ENCODE measurements around the gene FNBP1.

- no peak for TF ChIP-seq SUZ12 (IDR thresholded peaks at IDR 0.05; ENCODE audit: unreplicated experiment)
- no peak for TF ChIP-seq CTCF (IDR thresholded peaks at IDR 0.05 in 2 of 3, conservative IDR thresholded peaks at IDR 0.05 in 1 of 3; ENCODE audit: control insufficient read depth in 2 of 3, extremely low read depth in 1 of 3, insufficient read depth in 1 of 3, low read depth in 3 of 3, low read length in 3 of 3)
- no peak for TF ChIP-seq BCL11A (IDR thresholded peaks at IDR 0.05; ENCODE audit: low read depth, low read length)
- no peak for TF ChIP-seq SMC3 (IDR thresholded peaks at IDR 0.05; ENCODE audit: borderline replicate concordance, low read length)
- no peak for TF ChIP-seq BHLHE40 (IDR thresholded peaks at IDR 0.05; ENCODE audit: borderline replicate concordance in 1 of 2, low read depth in 2 of 2, low read length in 1 of 2)
- no peak for TF ChIP-seq PKNOX1 (IDR thresholded peaks at IDR 0.05)
- no peak for TF ChIP-seq ATF3 (IDR thresholded peaks at IDR 0.05; ENCODE audit: borderline replicate concordance, extremely low read depth, low read depth, low read length)
- no peak; the same call in 1 of the 2 replicates for TF ChIP-seq POLR2AphosphoS5 (IDR thresholded peaks at IDR 0.05; ENCODE audit: low read length)
- no peak for TF ChIP-seq SRF (IDR thresholded peaks at IDR 0.05; ENCODE audit: low read depth in 2 of 2, low read length in 2 of 2)
Observed at GRCh38 chr9:129881547-129882324, 161.3 kb downstream of the FNBP1 start.
